ENCODE results near the gene CD200R1. TPM values are rescaled to one million over a fixed set of nuclear protein-coding genes. Genes with fewer than 3 reads are reported as not detected.

Gene CD200R1
- total and polyA plus RNA-seq, 2 of the 8 experiments (the other 6 are each of a cell fraction or from before 2014, with no cell fraction given): 0.02 TPM; not detected in 1

GRCh38 chr3:112948346-112948838, 26.5 kb downstream of the CD200R1 start:
- Histone ChIP-seq H2AK5ac (ENCODE audit: low read depth, low read length) (no peak overlapping the region), H4K8ac (ENCODE audit: extremely low read depth, insufficient read depth, low read length) (no peak overlapping the region), H3K27me3 (replicated peaks in 1 of 4; ENCODE audit: control insufficient read depth in 3 of 4, extremely low read depth in 1 of 4, insufficient read depth in 3 of 4, low read length in 3 of 4) (no peaks in the 10 kb centered on the region), H3K23ac (ENCODE audit: insufficient read length) (no peak overlapping the region), H4K5ac (ENCODE audit: insufficient read length, low read depth, low read length) (no peak overlapping the region), H3K4ac (replicated peaks; ENCODE audit: insufficient read length, low read depth, low read length) (no peak overlapping the region), H2BK12ac (ENCODE audit: low read depth, low read length) (no peak overlapping the region), H3K4me3 (ENCODE audit: extremely low read depth in 1 of 4, insufficient read depth in 2 of 4, low read depth in 3 of 4, low read length in 4 of 4) (no peak overlapping the region), H3K79me2 (ENCODE audit: control insufficient read depth in 1 of 2, insufficient read depth in 2 of 2, low read length in 2 of 2) (no peaks in the 10 kb centered on the region), H2BK120ac (replicated peaks; ENCODE audit: low read depth, low read length) (no peak overlapping the region), H3K79me1 (ENCODE audit: low read depth, low read length) (no peaks in the 10 kb centered on the region), H3K4me1 (replicated peaks in 1 of 4; ENCODE audit: control insufficient read depth in 3 of 4, insufficient read depth in 4 of 4, low read length in 3 of 4) (peaks cover 0 to 3% (median 0%) of the 10 kb centered on the region in 4 experiments; a peak in 1 of 7 replicates), H4K20me1 (replicated peaks in 1 of 2; ENCODE audit: control insufficient read depth in 1 of 2, insufficient read depth in 2 of 2, low read length in 2 of 2) (no peaks in the 10 kb centered on the region), H2BK5ac (ENCODE audit: low read depth, low read length) (no peak overlapping the region), H2AFZ (ENCODE audit: low read length) (no peak overlapping the region), H3K18ac (ENCODE audit: extremely low read depth, low read length) (no peak overlapping the region), H3K27ac (ENCODE audit: low read depth, low read length) (no peak overlapping the region), H3K14ac (ENCODE audit: insufficient read length) (no peak overlapping the region), H3K9me3 (ENCODE audit: insufficient read depth in 2 of 2, low read depth in 1 of 2, low read length in 1 of 2) (peaks cover 0 to 4% of the 10 kb centered on the region in 2 experiments; a peak in 1 of 4 replicates), H2BK15ac (ENCODE audit: low read length) (no peak overlapping the region), H3K4me2 (ENCODE audit: insufficient read depth in 1 of 2, low read depth in 2 of 2, low read length in 2 of 2) (no peak overlapping the region), H3K36me3 (ENCODE audit: control insufficient read depth in 2 of 4, insufficient read depth in 4 of 4, low read length in 3 of 4) (no peaks in the 10 kb centered on the region), H2BK20ac (ENCODE audit: low read length) (no peak overlapping the region), H3K9ac (replicated peaks in 1 of 4; ENCODE audit: extremely low read depth in 1 of 4, low read depth in 3 of 4, low read length in 3 of 4) (no peak overlapping the region), H3K56ac (replicated peaks; ENCODE audit: insufficient read length, low read depth, low read length) (no peak overlapping the region), H4K91ac (replicated peaks; ENCODE audit: insufficient read length, low read length) (no peak overlapping the region), H3K23me2 (ENCODE audit: low read depth, low read length) (no peaks in the 10 kb centered on the region)
- WGBS, 2 experiments (ENCODE audit: extremely low coverage in 1 of 2, insufficient coverage in 1 of 2, insufficient read length in 1 of 2, insufficient replicate concordance in 2 of 2, low coverage in 1 of 2, low lambda C conversion rate in 2 of 2, missing lambda C conversion rate in 1 of 2): 81% methylated on average over 9 of the region's 9 CpGs; no CpG with 5 or more reads in 1 of the 2 experiments
- CTCF ChIA-PET (ENCODE audit: partially characterized antibody): interaction anchor here (0.9 to 1.9 kb wide), 4 partner anchors 24 to 306 kb away, joined by 3 to 7 read pairs (median 3); no protein-coding TSS in a partner anchor
- POLR2A ChIA-PET (ENCODE audit: partially characterized antibody): no interaction called here
- DNase-seq (ENCODE audit: low read depth in 1 of 2, low spot score in 2 of 2) (peak in 1 of 2 experiments; percentile 49), FAIRE-seq (no peak)
